IPS DF 19.7 (cell line): ENCODE results near the gene TOGARAM2.
"Not testable (repeated sequence)": the region's sequence is repeated elsewhere in the genome, so short reads cannot be mapped to it uniquely, and the experiment has no call there.

Experiments used
- DNase-seq: peaks from one replicate; pipeline ENCODE4 v3.0.0-alpha.2; 2013; ENCODE audit warnings: low read depth, low spot score

TOGARAM2 gene

GRCh38 chr2:28977176-28977875 lies 3.8 kb upstream of the TOGARAM2 start:
- no peak for DNase-seq

- not testable (repeated sequence) for DNase-seq
These were observed 3.1 kb upstream of the TOGARAM2 start for GRCh38 chr2:28978001-28978400.

GRCh38 chr2:28978606-28979005 lies 2.5 kb upstream of the TOGARAM2 start:
- no peak for DNase-seq

GRCh38 chr2:28979041-28979440 lies 2.1 kb upstream of the TOGARAM2 start:
- DNase-seq: no peak

- DNase-seq: no peak
These were observed 1.3 kb upstream of the TOGARAM2 start for GRCh38 chr2:28979576-28980366.

GRCh38 chr2:28980368-28981015 lies 606 bp upstream of the TOGARAM2 start:
- no peak for DNase-seq

GRCh38 chr2:28981620-28982376 lies 700 bp downstream of the TOGARAM2 start:
- no peak for DNase-seq

GRCh38 chr2:28982381-28982950 lies 1.4 kb downstream of the TOGARAM2 start:
- DNase-seq: no peak

- DNase-seq: no peak
These were observed 5.3 kb downstream of the TOGARAM2 start for GRCh38 chr2:28986429-28986828.

GRCh38 chr2:28989973-28990372 lies 8.9 kb downstream of the TOGARAM2 start:
- no peak for DNase-seq

- no peak for DNase-seq
These were observed 9.3 kb downstream of the TOGARAM2 start for GRCh38 chr2:28990445-28990844.

- DNase-seq: no peak
These were observed 9.9 kb downstream of the TOGARAM2 start for GRCh38 chr2:28991021-28991420.

- no peak for DNase-seq
These were observed 10.4 kb downstream of the TOGARAM2 start for GRCh38 chr2:28991460-28991859.

- no peak for DNase-seq
These were observed 12.3 kb downstream of the TOGARAM2 start for GRCh38 chr2:28993206-28993960.

GRCh38 chr2:28994074-28994473 lies 13.0 kb downstream of the TOGARAM2 start:
- no peak for DNase-seq

GRCh38 chr2:28994679-28995078 lies 13.6 kb downstream of the TOGARAM2 start:
- no peak for DNase-seq

GRCh38 chr2:28995765-28996750 lies 15.0 kb downstream of the TOGARAM2 start:
- DNase-seq: no peak

GRCh38 chr2:28997237-28997846 lies 16.2 kb downstream of the TOGARAM2 start:
- no peak for DNase-seq
